Ascending aorta (tissue), 2 donors: ENCODE results near the gene BST1. TPM values are rescaled to one million over a fixed set of nuclear protein-coding genes. Genes with fewer than 3 reads are reported as not detected.
A peak's percentile ranks its signal among the peaks of the same experiment; 100 is the strongest.

ENCODE experiments used
- DNase-seq, 2 donors: peaks; one replicate each; pipeline ENCODE4 v3.0.0-alpha.2; 2019; ENCODE audit warnings: low spot score in 2 of 2
- H3K27ac ChIP-seq, 2 donors: fragments of 200-600 bp; sonication (generic); one replicate each; pipeline ENCODE4 v1.5.1; 2016 to 2017; ENCODE audit warnings: mild to moderate bottlenecking in 1 of 2
- H3K27me3 ChIP-seq: fragments of 200-600 bp; sonication (generic); one replicate; pipeline ENCODE4 v1.5.1; 2017
- H3K36me3 ChIP-seq, 2 donors: fragments of 200-600 bp; sonication (generic); one replicate each; pipeline ENCODE4 v1.5.1; 2016
- H3K4me1 ChIP-seq, 2 donors: fragments of 200-600 bp; sonication (generic); one replicate each; pipeline ENCODE4 v1.5.1; 2016 to 2017; ENCODE audit warnings: mild to moderate bottlenecking in 1 of 2
- H3K4me3 ChIP-seq, 2 donors: fragments of 200-600 bp; sonication (generic); one replicate each; pipeline ENCODE4 v1.5.1; 2016 to 2017; ENCODE audit warnings: mild to moderate bottlenecking in 1 of 2
- H3K9me3 ChIP-seq, 2 donors: fragments of 200-600 bp; sonication (generic); one replicate each; pipeline ENCODE4 v1.5.1; 2016
- CTCF ChIP-seq, 3 experiments: fragments of 200-600 bp in 2 of 3; fragments of 450-650 bp in 1 of 3; sonication (generic) in 2 of 3; IDR thresholded peaks; one replicate each; pipeline ENCODE4 v1.5.1; 2016 to 2019; ENCODE audit warnings: antibody characterized with exemption in 3 of 3, mild to moderate bottlenecking in 1 of 3, moderate library complexity in 1 of 3
- intact Hi-C: fragments of 100-400 bp; cut with DNase I; formaldehyde crosslinking; loops from one replicate; pipeline ENCODE4 v1.15.1; 2023
- total RNA-seq: library from RNA; depleted of rRNA; stranded (reverse); fragments of >200 nt; gene quantifications from one replicate; pipeline ENCODE4 v1.1.0, GENCODE V29; 2016

Gene BST1
- total RNA-seq, 1 donor from 2014 or later, result 22.7 TPM

- no peaks in the 10 kb centered on the region for H3K9me3 ChIP-seq
- H3K4me3 ChIP-seq, result no peak overlapping the region
- no peak for DNase-seq
- H3K27ac ChIP-seq, result no peak overlapping the region
- no peak for TF ChIP-seq CTCF (IDR thresholded peaks at IDR 0.05)
- no peaks in the 10 kb centered on the region for H3K36me3 ChIP-seq
- no peaks in the 10 kb centered on the region for H3K27me3 ChIP-seq
- no peaks in the 10 kb centered on the region for H3K4me1 ChIP-seq
- intact Hi-C loops, result no loop called here
Measured at GRCh38 chr4:15774020-15774420, 71.2 kb downstream of the BST1 start.

GRCh38 chr4:15776871-15777648 is 74.2 kb downstream of the BST1 start:
- H3K4me1 ChIP-seq, result peaks cover 0 to 2% of the 10 kb centered on the region in 2 donors
- H3K27ac ChIP-seq, result no peak overlapping the region
- DNase-seq, result no peak
- TF ChIP-seq CTCF (IDR thresholded peaks at IDR 0.05), result no peak
- no peaks in the 10 kb centered on the region for H3K27me3 ChIP-seq
- no peak overlapping the region for H3K4me3 ChIP-seq
- no peaks in the 10 kb centered on the region for H3K9me3 ChIP-seq
- no peaks in the 10 kb centered on the region for H3K36me3 ChIP-seq
- intact Hi-C loops, result no loop called here

- Histone ChIP-seq H3K9me3 (no peaks in the 10 kb centered on the region), H3K36me3 (no peaks in the 10 kb centered on the region), H3K4me3 (peak overlapping the region; percentile 60 to 78), H3K4me1 (peaks cover 0 to 2% of the 10 kb centered on the region in 2 donors), H3K27ac (no peak overlapping the region), H3K27me3 (no peaks in the 10 kb centered on the region)
- TF ChIP-seq CTCF (IDR thresholded peaks at IDR 0.05), result no peak
- intact Hi-C loops, result no loop called here
- DNase-seq, result no peak
Measured at GRCh38 chr4:15777697-15778288, 74.9 kb downstream of the BST1 start.

- Histone ChIP-seq H3K4me3 (peak within 1 kb of the TSS; percentile 60 to 78), H3K27me3 (no peaks in the 10 kb centered on the region), H3K36me3 (no peaks in the 10 kb centered on the region), H3K9me3 (no peaks in the 10 kb centered on the region), H3K27ac (peak within 1 kb of the TSS in 1 of 2 donors; percentile 54), H3K4me1 (peaks cover 0 to 2% of the 10 kb centered on the region in 2 donors)
- DNase-seq, result no peak
- TF ChIP-seq CTCF (IDR thresholded peaks at IDR 0.05), result no peak
- intact Hi-C loops, result no loop called here
Measured at GRCh38 chr4:15778289-15779241, 75.7 kb downstream of the BST1 start, which contains the start of gene CD38. Gene CD38 (plus strand): TSS chr4:15778328. CDS start chr4:15778415, 87 bp downstream.

- intact Hi-C loops, result no loop called here
- H3K4me3 ChIP-seq, result peak overlapping the region; percentile 60 to 78
- peaks cover 0 to 2% of the 10 kb centered on the region in 2 donors for H3K4me1 ChIP-seq
- H3K9me3 ChIP-seq, result no peaks in the 10 kb centered on the region
- H3K27ac ChIP-seq, result peak overlapping the region in 1 of 2 donors; percentile 54
- H3K36me3 ChIP-seq, result no peaks in the 10 kb centered on the region
- H3K27me3 ChIP-seq, result no peaks in the 10 kb centered on the region
- TF ChIP-seq CTCF (IDR thresholded peaks at IDR 0.05), result peak in 1 of 3 experiments; percentile 47
- DNase-seq, result peak in 1 of 2 donors; percentile 74
Measured at GRCh38 chr4:15779306-15779705, 76.4 kb downstream of the BST1 start.
